Pancreas (tissue), 10 donors: ENCODE results near the gene CDC42EP4. TPM values are rescaled to one million over a fixed set of nuclear protein-coding genes. Genes with fewer than 3 reads are reported as not detected.

Experiments
- ATAC-seq, 4 donors: fragments of 200-7000 bp; cut with Tn5 transposase; one replicate each; pipeline versions ENCODE4 v1.8.0 to v1.9.1; 2020; ENCODE audit warnings: mild to moderate bottlenecking in 4 of 4, moderate library complexity in 4 of 4
- DNase-seq, 6 donors: peaks; one replicate each; pipeline ENCODE4 v3.0.0-alpha.2; 2020
- FAIRE-seq: peaks from 2 replicates; lab custom pipeline; 2012; peaks lifted over from hg19 to GRCh38; lab: Jason Lieb, UNC
- H3K27ac ChIP-seq, 4 donors: fragments of 200-600 bp; sonication (generic); 1 replicate in 3 of 4; 2 replicates in 1 of 4; pipeline versions ENCODE4 v1.5.0 to v1.8.0; 2020
- H3K27me3 ChIP-seq, 4 donors: fragments of 200-600 bp; one replicate each; pipeline ENCODE4 v1.8.0; 2021
- H3K36me3 ChIP-seq, 3 donors: fragments of 200-600 bp; sonication (generic) in 1 of 3; one replicate each; pipeline versions ENCODE4 v1.5.0 to v1.8.0; 2020 to 2021
- H3K4me1 ChIP-seq, 3 donors: fragments of 200-600 bp; one replicate each; pipeline ENCODE4 v1.8.0; 2021
- H3K4me3 ChIP-seq, 4 donors: fragments of 200-600 bp; sonication (generic) in 2 of 4; one replicate each; pipeline versions ENCODE4 v1.5.0 to v1.8.0; 2020 to 2021
- H3K9me3 ChIP-seq, 4 donors: fragments of 200-600 bp; one replicate each; pipeline ENCODE4 v1.8.0; 2021
- CTCF ChIP-seq, 4 donors: fragments of 200-600 bp; sonication (generic) in 3 of 4; IDR thresholded peaks; one replicate each; pipeline versions ENCODE4 v1.5.0 to v1.8.0; 2021; ENCODE audit warnings: antibody characterized with exemption in 4 of 4
- WGBS, 2 donors: extraction: QIAGEN DNeasy Blood & Tissue Kit; methylation state at CpG; one replicate each; pipeline ENCODE4 v1.1.7; 2013; 5-methylcytosine and 5-hydroxymethylcytosine counted together
- intact Hi-C, 3 donors: fragments of 100-400 bp; cut with DNase I; formaldehyde crosslinking; loops; one replicate each; pipeline versions ENCODE4 v1.11.1 to v1.14.2; 2022
- polyA plus RNA-seq, 2 donors: library from polyadenylated mRNA; stranded (reverse); fragments of 200-250 nt; gene quantifications; one replicate each; pipeline ENCODE4 v1.2.3, GENCODE V29; 2013
- total RNA-seq, 6 donors: library from RNA; stranded (reverse); fragmentation: NEBNext Ultra II Directional in 4 of 6; extraction: Animal tissue kit (Norgen Biotek cat#: 25700) in 4 of 6; gene quantifications; one replicate each; pipeline versions ENCODE4 v1.2.1 to v1.2.4, GENCODE V29; 2021 to 2023
- donor health status: healthy with polysubstance abuse.
- donor health status: DM: no; HTN: no; CAD: no; lungs with moderate emphysema.
- donor health status: DM: no; HTN: no; CAD: no.
- donor health status: control.
- donor health status: control.
- donor health status: Bipolar disorder and iron deficiency.
- donor health status: DM: yes; HTN: yes; CAD: no.
- donor health status: DM: no; HTN: no; CAD: no.
- donor health status: DM: no; HTN: no; CAD: no.
- donor health status: DM: yes; HTN: yes; CAD: no.

CDC42EP4 gene
- total and polyA plus RNA-seq, 8 donors = 24.2 to 56.2 (median 44.5) TPM

DNA sequence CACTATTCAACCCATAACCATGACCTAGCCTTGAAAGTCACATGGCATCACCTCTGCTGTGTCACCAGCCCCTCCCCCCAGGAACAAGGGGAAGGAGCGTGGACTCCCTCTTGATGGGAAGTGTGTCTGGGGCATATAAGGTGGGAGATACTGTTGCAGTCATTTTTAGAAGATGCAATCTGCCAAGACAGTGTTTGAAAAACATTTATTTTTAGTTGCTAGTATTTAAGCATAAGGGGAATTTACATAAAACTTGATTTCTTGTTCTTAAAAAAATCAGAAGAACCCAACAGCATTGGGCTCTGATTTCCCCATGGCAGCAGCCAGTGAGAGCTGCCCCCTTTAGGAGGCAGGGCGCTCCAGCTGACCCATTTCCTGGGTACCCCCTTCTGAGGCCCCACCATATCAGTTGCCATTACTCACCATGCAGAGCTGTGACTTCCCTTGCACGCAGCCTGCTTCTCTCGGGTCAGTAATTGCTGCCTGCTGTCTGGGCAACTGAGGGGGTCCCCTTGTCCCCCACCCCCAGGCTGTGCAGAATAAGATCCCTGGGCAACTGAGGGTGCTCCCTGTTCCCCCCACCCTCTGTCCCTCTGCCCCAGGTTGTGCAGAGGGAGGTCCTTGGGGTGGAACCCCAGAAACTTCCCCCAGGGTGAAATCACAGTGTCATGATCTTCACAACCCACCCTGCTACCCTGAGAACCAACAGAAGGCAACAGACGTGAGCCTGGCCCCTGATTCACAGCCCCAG is 11.8 kb upstream of the CDC42EP4 start:
- H3K9me3 ChIP-seq = no peaks in the 10 kb centered on the region
- H3K27ac ChIP-seq = no peak overlapping the region
- H3K36me3 ChIP-seq = no peaks in the 10 kb centered on the region
- ATAC-seq (no peak), DNase-seq (no peak), FAIRE-seq (no peak)
- intact Hi-C loops = no loop called here
- TF ChIP-seq CTCF (IDR thresholded peaks at IDR 0.05) = no peak
- H3K4me1 ChIP-seq = no peaks in the 10 kb centered on the region
- no peaks in the 10 kb centered on the region for H3K27me3 ChIP-seq
- 55 to 75% methylated on average over 5 of the region's 5 CpGs for WGBS, 2 donors
- H3K4me3 ChIP-seq = no peak overlapping the region

DNA sequence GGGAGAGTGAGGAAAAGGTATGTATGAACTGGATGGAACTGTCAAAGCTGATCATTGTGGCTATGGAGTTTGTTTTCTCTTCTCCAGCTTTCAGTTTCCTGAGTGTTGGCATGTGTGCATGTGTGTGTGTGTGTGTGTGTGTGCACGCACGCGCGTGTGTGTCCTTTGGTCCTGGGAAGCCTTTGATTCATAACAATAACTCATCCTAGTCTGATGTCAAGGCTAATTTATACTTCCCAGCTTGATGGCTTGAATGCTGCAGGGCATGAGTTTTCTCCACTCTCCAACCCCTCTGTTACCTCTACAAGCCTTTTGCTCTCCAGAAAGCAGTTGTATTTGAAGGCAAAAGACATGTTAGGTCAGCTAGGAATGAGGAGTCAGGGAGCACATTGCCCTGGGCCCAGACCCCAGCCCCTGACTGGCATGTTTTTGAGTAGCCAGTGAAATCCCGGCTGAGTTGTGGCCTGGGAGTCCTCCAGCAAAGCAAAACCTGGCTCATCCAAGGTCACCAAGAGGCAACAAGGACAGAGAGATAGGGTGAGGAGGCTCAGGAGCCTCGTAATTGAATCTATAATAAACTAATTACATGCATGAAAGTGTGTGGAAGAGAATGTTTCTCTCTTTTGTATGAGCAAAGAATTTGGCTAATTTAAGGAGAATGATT is 8.9 kb upstream of the CDC42EP4 start:
- H3K36me3 ChIP-seq = no peaks in the 10 kb centered on the region
- peaks cover 0 to 6% (median 0%) of the 10 kb centered on the region in 3 donors for H3K4me1 ChIP-seq
- intact Hi-C loops = no loop called here
- TF ChIP-seq CTCF (IDR thresholded peaks at IDR 0.05) = no peak
- ATAC-seq = peak in 1 of 4 donors; percentile 53
- no peaks in the 10 kb centered on the region for H3K27me3 ChIP-seq
- FAIRE-seq = no peak
- H3K27ac ChIP-seq = no peak overlapping the region
- no peak overlapping the region for H3K4me3 ChIP-seq
- whole genome bisulfite sequencing, 2 donors = 57 to 60% methylated on average over 6 of the region's 6 CpGs
- H3K9me3 ChIP-seq = no peaks in the 10 kb centered on the region
- DNase-seq = no peak

- DNase-seq = no peak
- Histone ChIP-seq H3K4me3 (no peak overlapping the region), H3K36me3 (no peaks in the 10 kb centered on the region), H3K9me3 (no peaks in the 10 kb centered on the region), H3K27me3 (no peaks in the 10 kb centered on the region), H3K4me1 (peaks cover 0 to 6% (median 0%) of the 10 kb centered on the region in 3 donors), H3K27ac (no peak overlapping the region)
- intact Hi-C loops = loop anchor here in 1 of 3 donors (10.0 kb wide), 1 partner anchor 45 kb away; no protein-coding TSS in a partner anchor
- ATAC-seq = no peak
- WGBS, 2 donors = 79 to 98% methylated on average over 3 of the region's 3 CpGs
- FAIRE-seq = no peak
- TF ChIP-seq CTCF (IDR thresholded peaks at IDR 0.05) = no peak
These were observed 8.0 kb upstream of the CDC42EP4 start for GRCh38 chr17:73319766-73320165.

DNA sequence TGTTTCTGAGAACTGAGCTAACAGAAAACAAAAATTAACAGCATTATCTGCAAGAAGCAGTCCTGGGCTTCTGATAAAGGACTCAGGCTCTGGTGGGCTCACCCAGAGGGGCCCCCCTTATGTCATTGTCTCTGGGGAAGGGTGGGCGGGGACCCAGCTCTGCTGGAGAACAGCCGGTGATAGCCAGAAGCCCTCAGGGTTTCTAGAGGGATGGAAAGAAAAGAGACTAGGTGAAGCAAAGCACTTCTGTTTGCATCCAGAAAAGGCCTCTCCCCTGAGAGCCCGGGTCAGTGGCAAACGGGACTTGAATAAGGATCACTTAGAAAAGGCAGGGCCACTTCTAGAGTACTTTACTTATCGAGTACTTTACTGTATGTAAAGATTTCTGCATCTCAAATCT is 7.0 kb upstream of the CDC42EP4 start:
- FAIRE-seq (no peak), ATAC-seq (no peak), DNase-seq (no peak)
- H3K27ac ChIP-seq = no peak overlapping the region
- intact Hi-C loops = loop anchor here in 1 of 3 donors (10.0 kb wide), 1 partner anchor 46 kb away; no protein-coding TSS in a partner anchor
- H3K27me3 ChIP-seq = no peaks in the 10 kb centered on the region
- no peaks in the 10 kb centered on the region for H3K9me3 ChIP-seq
- no peak for TF ChIP-seq CTCF (IDR thresholded peaks at IDR 0.05)
- H3K4me3 ChIP-seq = no peak overlapping the region
- peaks cover 0 to 6% (median 0%) of the 10 kb centered on the region in 3 donors for H3K4me1 ChIP-seq
- no peaks in the 10 kb centered on the region for H3K36me3 ChIP-seq
- WGBS, 2 donors = 72 to 84% methylated on average over 5 of the region's 5 CpGs
